Embryonic facial prominence (tissue), 1 donor: ENCODE data around the gene E4F1.

Source experiments
- DNase-seq: peaks from one replicate; pipeline ENCODE4 v3.0.0-alpha.2; 2016; ENCODE audit errors: extremely low spot score

Gene E4F1

GRCh38 chr16:2206420-2206779 lies 17.0 kb upstream of the E4F1 start:
- no peak for DNase-seq

GRCh38 chr16:2206780-2207433 lies 16.5 kb upstream of the E4F1 start:
- no peak for DNase-seq

- DNase-seq = no peak
Observed at GRCh38 chr16:2207872-2208271, 15.5 kb upstream of the E4F1 start.

- DNase-seq = no peak
Observed at GRCh38 chr16:2208308-2208707, 15.1 kb upstream of the E4F1 start.

GRCh38 chr16:2208772-2209171 lies 14.6 kb upstream of the E4F1 start:
- no peak for DNase-seq

- DNase-seq = no peak
Observed at GRCh38 chr16:2209258-2210008, 14.0 kb upstream of the E4F1 start.

- DNase-seq = no peak
Observed at GRCh38 chr16:2210009-2210332, 13.4 kb upstream of the E4F1 start.

- DNase-seq = no peak
Observed at GRCh38 chr16:2210386-2211365, 12.7 kb upstream of the E4F1 start, which contains the start of gene BRICD5. Gene BRICD5 (minus strand): TSS chr16:2210863. CDS start chr16:2210833, 30 bp downstream.

GRCh38 chr16:2211923-2212347 lies 11.5 kb upstream of the E4F1 start:
- DNase-seq = no peak

- DNase-seq = peak; percentile 5
Observed at GRCh38 chr16:2212362-2213324, 10.7 kb upstream of the E4F1 start.

GRCh38 chr16:2213817-2214718 lies 9.3 kb upstream of the E4F1 start:
- no peak for DNase-seq

- DNase-seq = no peak
Observed at GRCh38 chr16:2214719-2214968, 8.7 kb upstream of the E4F1 start, which contains the start of gene PGP. Gene PGP (minus strand): TSS chr16:2214840. CDS start chr16:2214777, 63 bp downstream.

- DNase-seq = no peak
Observed at GRCh38 chr16:2216330-2216729, 7.1 kb upstream of the E4F1 start.

- no peak for DNase-seq
Observed at GRCh38 chr16:2223942-2224486, 623 bp downstream of the E4F1 start.

GRCh38 chr16:2226245-2226793 lies 2.9 kb downstream of the E4F1 start:
- DNase-seq = no peak

- DNase-seq = no peak
Observed at GRCh38 chr16:2226918-2227317, 3.5 kb downstream of the E4F1 start.

GRCh38 chr16:2228161-2228824 lies 4.9 kb downstream of the E4F1 start:
- DNase-seq = no peak

GRCh38 chr16:2229091-2229490 lies 5.7 kb downstream of the E4F1 start:
- DNase-seq = no peak

GRCh38 chr16:2229632-2230250 lies 6.3 kb downstream of the E4F1 start:
- no peak for DNase-seq
